ENCODE results near the gene CFAP61. TPM values are rescaled to one million over a fixed set of nuclear protein-coding genes. Genes with fewer than 3 reads are reported as not detected.

The CFAP61 gene, protein sequence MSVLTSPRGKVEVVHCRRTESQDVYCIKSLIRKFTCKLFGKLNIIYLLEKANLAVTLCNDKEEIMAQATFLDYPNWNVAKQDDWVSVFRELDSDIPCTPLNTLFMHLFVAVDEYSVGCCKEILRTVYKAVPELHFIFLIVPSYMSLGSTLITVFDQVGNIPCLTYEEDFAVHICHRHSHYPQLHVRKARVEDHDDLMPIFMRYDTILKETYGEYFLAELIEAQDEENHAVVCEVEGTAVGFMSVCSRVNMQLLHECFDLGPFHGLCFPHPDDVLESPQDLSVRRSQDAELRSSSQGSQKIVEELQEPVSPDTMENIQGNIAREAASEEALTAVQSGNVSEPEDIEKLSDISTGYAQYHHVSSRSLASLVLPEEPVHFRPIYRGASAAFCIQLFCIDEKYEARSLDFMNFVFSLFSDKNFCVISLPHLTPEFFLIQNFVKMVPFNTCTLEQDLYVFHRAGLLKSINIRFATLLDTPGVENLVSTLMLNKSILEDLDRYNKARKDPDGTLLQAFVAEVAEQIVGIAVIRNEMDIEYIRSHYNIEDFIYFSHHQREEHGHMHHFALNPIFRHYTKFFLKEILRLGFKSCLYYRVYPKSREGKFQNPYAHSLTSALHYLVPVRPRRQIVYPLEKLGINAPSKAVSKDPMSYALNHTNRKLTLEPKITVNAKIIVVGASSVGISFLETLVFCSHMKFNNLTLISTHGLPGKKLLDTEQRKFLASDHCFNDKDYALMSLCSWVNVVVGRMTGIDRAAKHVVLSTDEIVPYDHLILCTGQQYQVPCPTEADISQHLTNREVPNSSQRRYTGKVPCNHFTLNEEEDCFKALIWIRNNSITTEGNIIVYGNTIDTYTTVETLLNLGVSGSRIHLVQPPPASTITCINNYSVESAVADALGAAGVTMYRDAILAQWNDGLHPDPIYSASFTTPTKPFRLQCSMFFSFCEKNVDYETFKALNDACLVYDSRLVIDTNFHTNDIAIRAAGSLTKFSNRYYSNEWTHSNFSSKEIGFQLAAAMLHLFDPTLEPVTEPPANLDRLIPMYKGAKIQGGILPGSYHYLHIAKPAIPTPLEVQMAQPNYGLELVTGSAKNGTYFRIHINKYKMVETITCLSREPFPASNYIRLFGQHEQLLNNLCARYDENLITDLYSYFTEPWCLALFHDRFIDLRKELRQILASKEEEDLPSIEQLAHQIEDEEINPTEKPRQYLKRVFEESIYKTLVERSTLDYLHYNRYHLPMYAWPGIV
- 10 to 100 TPM in 1 of 2 donors, 1 to 10 TPM in 1; 1.0 to 10.3 TPM for total RNA-seq

DNA sequence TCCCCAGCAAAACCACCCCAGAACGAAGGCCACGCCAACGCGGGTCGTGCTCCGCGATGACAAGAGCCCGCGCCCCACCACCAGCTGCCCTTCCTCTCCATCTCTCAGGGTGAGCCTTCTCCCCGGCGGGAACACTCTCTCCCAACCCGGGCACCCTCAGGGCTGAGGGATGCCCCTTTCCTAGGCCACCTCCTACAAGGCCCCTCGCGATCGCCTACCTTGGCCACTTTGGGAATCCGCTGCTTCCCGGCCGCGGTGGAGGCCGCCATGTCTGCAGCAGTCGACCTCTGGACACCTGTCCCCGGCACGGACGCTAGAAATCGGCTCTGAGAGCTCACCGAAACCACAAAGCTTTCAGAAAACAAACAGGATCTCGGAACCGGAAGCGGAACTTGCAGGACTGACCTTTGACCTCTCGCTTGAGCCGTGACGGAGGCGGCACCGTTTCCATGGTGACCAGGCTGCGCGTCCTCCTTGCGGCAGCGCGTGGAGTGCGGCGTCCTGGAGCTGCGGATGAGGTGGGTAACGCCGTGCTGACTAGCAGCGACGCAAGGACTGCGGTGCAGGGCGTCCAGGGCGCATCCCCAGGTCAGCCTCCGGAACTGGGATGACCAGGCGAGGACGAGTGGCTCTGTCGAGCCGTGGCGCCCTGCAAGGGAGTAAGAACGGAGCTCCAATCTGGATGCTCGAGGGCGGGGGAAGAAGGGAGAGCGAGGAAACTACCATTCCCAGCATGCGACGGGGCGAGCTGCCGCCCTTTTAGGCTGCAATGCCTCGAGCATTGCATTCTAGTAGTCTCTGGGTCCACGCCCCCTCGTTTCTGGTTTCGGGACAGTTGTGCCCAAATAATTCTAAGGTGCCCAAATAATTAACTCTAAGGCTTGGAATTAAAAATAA is at the start of gene CFAP61, which contains the start of gene CRNKL1:
Gene CFAP61, plus strand, starts transcription at position 459 of the 897 bp plus-strand sequence. CDS start 4,122 bp downstream, outside the sequence.
Gene CRNKL1, minus strand, starts transcription at position 393 of the 897 bp plus-strand sequence. Its CDS starts 124 bp downstream, at position 269.

DNA sequence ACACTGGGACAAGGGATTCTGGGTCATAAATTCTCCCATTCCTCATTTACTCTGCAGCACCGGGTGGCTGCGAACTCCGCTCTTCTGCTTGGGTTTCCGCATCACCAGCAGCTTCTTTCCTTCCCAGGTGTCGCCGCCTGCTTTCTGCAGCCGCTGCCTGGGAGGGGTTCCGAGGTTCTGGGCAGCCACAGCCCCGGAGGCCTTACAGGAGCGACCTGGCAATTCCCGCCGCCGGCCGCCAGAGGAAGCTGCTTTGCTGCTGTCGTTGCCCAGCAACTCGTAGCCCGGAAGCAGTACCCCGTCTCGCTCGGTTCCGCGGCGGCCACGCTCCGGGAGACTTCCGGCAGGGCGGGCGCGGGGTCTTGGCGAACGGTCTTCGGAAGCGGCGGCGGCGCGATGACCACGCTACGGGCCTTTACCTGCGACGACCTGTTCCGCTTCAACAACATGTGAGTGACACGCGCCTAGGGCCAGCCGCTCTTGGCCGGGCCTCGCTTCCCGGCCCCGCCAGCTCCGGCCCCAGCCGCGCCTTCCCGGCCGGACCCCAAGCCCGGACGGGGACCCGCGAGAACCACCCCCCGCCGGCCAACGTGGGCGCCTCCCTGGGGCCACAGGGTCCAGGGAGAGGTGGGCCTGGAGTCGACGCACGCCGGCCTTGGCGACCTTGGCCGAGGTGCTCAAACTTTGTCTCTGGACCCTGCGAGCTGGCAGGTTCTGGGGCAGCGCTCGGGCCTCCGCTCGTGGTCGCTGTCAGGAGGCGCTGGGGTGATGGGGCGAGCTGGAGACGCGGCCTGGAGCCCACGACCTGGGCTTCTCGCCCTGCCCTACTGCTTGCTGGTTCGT is 35.1 kb upstream of the CFAP61 start, which contains the start of gene NAA20:
Gene NAA20, plus strand, starts transcription at position 362 of the 843 bp plus-strand sequence. Its CDS starts 35 bp downstream, at position 397.

DNA sequence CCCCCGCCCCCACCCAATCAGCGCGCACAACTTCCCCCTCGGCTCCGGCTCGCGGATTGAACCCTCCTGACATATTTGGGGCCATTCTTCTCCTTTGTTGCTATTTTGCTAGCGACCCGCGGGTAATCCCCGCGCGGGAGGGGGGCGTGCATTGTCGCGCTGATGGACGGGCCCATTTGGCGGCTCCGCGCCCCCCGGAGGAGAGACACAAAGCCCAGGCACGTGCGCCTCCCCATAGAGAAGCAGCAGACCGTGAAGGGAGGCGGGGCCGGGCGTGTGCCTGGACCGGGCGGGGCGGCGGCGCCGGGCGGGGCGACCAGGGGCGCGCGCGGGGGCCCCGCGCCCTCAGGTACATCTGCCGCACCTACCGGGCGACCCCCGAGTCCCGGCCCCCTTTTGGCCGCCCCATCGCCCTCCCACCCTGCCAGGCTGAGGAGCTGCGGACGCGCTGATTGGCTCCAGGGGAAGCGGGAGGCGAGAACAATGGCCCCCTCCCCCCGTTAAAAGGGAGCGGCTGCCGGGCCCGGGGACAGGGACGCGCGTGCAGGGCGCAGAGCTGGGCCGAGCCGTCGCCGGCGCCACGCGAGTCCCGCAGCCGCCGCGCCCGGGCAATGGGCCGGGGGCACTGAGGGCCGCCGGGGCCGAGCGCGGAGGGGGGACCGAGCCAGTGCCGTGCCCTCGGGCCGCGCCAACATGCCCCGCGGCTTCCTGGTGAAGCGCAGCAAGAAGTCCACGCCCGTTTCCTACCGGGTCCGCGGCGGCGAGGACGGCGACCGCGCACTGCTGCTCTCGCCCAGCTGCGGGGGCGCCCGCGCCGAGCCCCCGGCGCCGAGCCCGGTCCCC is 315.5 kb downstream of the CFAP61 start, which contains the start of gene INSM1:
Gene INSM1, plus strand, starts transcription at position 530 of the 843 bp plus-strand sequence. Its CDS starts 164 bp downstream, at position 694.

Small RNA genes within 50 kb of the gene (small RNA-seq; reads per million reads assigned to genes)
- 0 reads per million in 2 donors for gene RN7SL690P

Other genes starting within 250 kb of the CFAP61 start
- 10 to 100 TPM; 32.3 to 45.0 TPM for gene NAA20, start 35.2 kb upstream of the CFAP61 start, total RNA-seq
- 10 to 100 TPM; 18.2 to 27.6 TPM for gene CRNKL1, start 66 bp upstream of the CFAP61 start, total RNA-seq

Data from melanocyte of skin (primary cell).